H9 (cell line): Measurements from ENCODE around the gene PCNX4. TPM values are rescaled to one million over a fixed set of nuclear protein-coding genes. Genes with fewer than 3 reads are reported as not detected.

Experiments used
- DNase-seq: peaks from one replicate; pipeline ENCODE4 v3.0.0-alpha.2; 2017
- H2AFZ ChIP-seq: one replicate; pipeline ENCODE4 v1.6.1; 2013; ENCODE audit warnings: mild to moderate bottlenecking, low read length, control low read depth, moderate library complexity
- H2AK5ac ChIP-seq: 2 replicates; pipeline ENCODE4 v1.6.1; 2013; ENCODE audit warnings: low read length, control low read depth, mixed read lengths; ENCODE audit not compliant: insufficient read length
- H2BK120ac ChIP-seq: one replicate; pipeline ENCODE4 v1.6.1; 2013; ENCODE audit warnings: low read depth, mild to moderate bottlenecking, low read length, control low read depth, inconsistent platforms; ENCODE audit not compliant: poor library complexity, severe bottlenecking
- H2BK12ac ChIP-seq: 2 replicates; pipeline ENCODE4 v1.6.1; 2013; ENCODE audit warnings: low read length, control low read depth, mixed read lengths, low read depth; ENCODE audit not compliant: insufficient read length
- H2BK15ac ChIP-seq: 2 replicates; pipeline ENCODE4 v1.6.1; 2013; ENCODE audit warnings: low read depth, low read length, control low read depth
- H2BK20ac ChIP-seq: one replicate; pipeline ENCODE4 v1.6.1; 2013; ENCODE audit warnings: low read depth, mild to moderate bottlenecking, low read length, control low read depth, inconsistent platforms; ENCODE audit not compliant: poor library complexity, severe bottlenecking
- H2BK5ac ChIP-seq: 2 replicates; pipeline ENCODE4 v1.6.1; 2013; ENCODE audit warnings: low read length, control low read depth, mixed read lengths; ENCODE audit not compliant: insufficient read length
- H3K14ac ChIP-seq: 2 replicates; pipeline ENCODE4 v1.6.1; 2013; ENCODE audit warnings: low read length, control low read depth; ENCODE audit not compliant: insufficient read depth
- H3K18ac ChIP-seq: 2 replicates; pipeline ENCODE4 v1.6.1; 2013; ENCODE audit warnings: low read depth, mild to moderate bottlenecking, mixed read lengths, low read length, control low read depth; ENCODE audit not compliant: insufficient read length
- H3K23ac ChIP-seq: 2 replicates; pipeline ENCODE4 v1.6.1; 2013; ENCODE audit warnings: low read length, control low read depth, mixed read lengths, low read depth; ENCODE audit not compliant: insufficient read length
- H3K23me2 ChIP-seq: 2 replicates; pipeline ENCODE4 v1.6.1; 2013; ENCODE audit warnings: low read depth, mild to moderate bottlenecking, mixed read lengths, low read length, control low read depth; ENCODE audit not compliant: insufficient read length, poor library complexity, severe bottlenecking
- H3K27ac ChIP-seq: 2 replicates; pipeline ENCODE4 v1.5.1; 2013; ENCODE audit warnings: low read length, control low read depth, mixed read lengths, low read depth; ENCODE audit not compliant: insufficient read length
- H3K27me3 ChIP-seq: 2 replicates; pipeline ENCODE4 v1.6.1; 2013; ENCODE audit warnings: low read length, control low read depth, inconsistent platforms; ENCODE audit not compliant: insufficient read depth
- H3K4ac ChIP-seq: 2 replicates; pipeline ENCODE4 v1.6.1; 2013; ENCODE audit warnings: low read depth, mild to moderate bottlenecking, control low read depth, inconsistent platforms, low read length, moderate library complexity
- H3K4me1 ChIP-seq: 2 replicates; pipeline ENCODE4 v1.6.1; 2013; ENCODE audit warnings: low read length, control low read depth, inconsistent platforms; ENCODE audit not compliant: insufficient read depth
- H3K4me2 ChIP-seq: 2 replicates; pipeline ENCODE4 v1.6.1; 2013; ENCODE audit warnings: low read length, control low read depth, mixed read lengths; ENCODE audit not compliant: insufficient read length, insufficient read depth
- H3K56ac ChIP-seq: 2 replicates; pipeline ENCODE4 v1.6.1; 2013; ENCODE audit warnings: low read depth, mild to moderate bottlenecking, mixed read lengths, low read length, control low read depth; ENCODE audit not compliant: insufficient read length
- H3K79me1 ChIP-seq: 2 replicates; pipeline ENCODE4 v1.6.1; 2013; ENCODE audit warnings: low read depth, mild to moderate bottlenecking, moderate library complexity, low read length, control low read depth, inconsistent platforms; ENCODE audit not compliant: insufficient read depth, poor library complexity, severe bottlenecking
- H3K79me2 ChIP-seq: 2 replicates; pipeline ENCODE4 v1.6.1; 2013; ENCODE audit warnings: low read length, control low read depth, inconsistent platforms; ENCODE audit not compliant: insufficient read depth
- H3K9ac ChIP-seq: 2 replicates; pipeline ENCODE4 v1.6.1; 2013; ENCODE audit warnings: low read length, control low read depth, mixed read lengths; ENCODE audit not compliant: insufficient read length; ENCODE audit errors: extremely low read depth
- H3K9me3 ChIP-seq: one replicate; pipeline ENCODE4 v1.6.1; 2013; ENCODE audit warnings: low read depth, low read length, inconsistent platforms; ENCODE audit not compliant: control insufficient read depth
- H3T11ph ChIP-seq: one replicate; pipeline ENCODE4 v1.6.1; 2013; ENCODE audit warnings: mild to moderate bottlenecking, low read length, control low read depth, inconsistent platforms
- H4K20me1 ChIP-seq: one replicate; pipeline ENCODE4 v1.6.1; 2013; ENCODE audit not compliant: control insufficient read depth, insufficient read length, insufficient read depth
- H4K5ac ChIP-seq: 2 replicates; pipeline ENCODE4 v1.6.1; 2013; ENCODE audit warnings: low read depth, mild to moderate bottlenecking, mixed read lengths, low read length, control low read depth; ENCODE audit not compliant: insufficient read length
- H4K8ac ChIP-seq: replicated peaks from 2 replicates; pipeline ENCODE4 v1.6.1; 2013; ENCODE audit warnings: low read length, control low read depth, mixed read lengths, low read depth; ENCODE audit not compliant: insufficient read length
- H4K91ac ChIP-seq: 2 replicates; pipeline ENCODE4 v1.6.1; 2013; ENCODE audit warnings: low read depth, mild to moderate bottlenecking, moderate library complexity, mixed read lengths, low read length, control low read depth; ENCODE audit not compliant: insufficient read length
- H3K27ac Mint-ChIP-seq, 3 experiments: 2 replicates in 2 of 3; 3 replicates in 1 of 3; pipeline ENCODE4 v1.8.0; 2020 to 2021; ENCODE audit warnings: mixed read lengths in 3 of 3, mild to moderate bottlenecking in 1 of 3, moderate library complexity in 1 of 3
- H3K27me3 Mint-ChIP-seq: 2 replicates; pipeline ENCODE4 v1.8.0; 2021; ENCODE audit warnings: low read depth, mild to moderate bottlenecking, moderate library complexity, mixed read lengths
- H3K36me3 Mint-ChIP-seq, 3 experiments: 2 replicates in 2 of 3; 3 replicates in 1 of 3; pipeline ENCODE4 v1.8.0; 2020 to 2021; ENCODE audit warnings: low read depth in 3 of 3, mixed read lengths in 3 of 3; ENCODE audit not compliant: insufficient read depth in 1 of 3
- H3K4me1 Mint-ChIP-seq, 2 experiments: 2 replicates each; pipeline ENCODE4 v1.8.0; 2020; ENCODE audit warnings: mixed read lengths in 2 of 2
- H3K4me3 Mint-ChIP-seq, 2 experiments: 2 replicates in 1 of 2; 3 replicates in 1 of 2; pipeline ENCODE4 v1.8.0; 2020 to 2021; ENCODE audit warnings: mild to moderate bottlenecking in 2 of 2, mixed read lengths in 2 of 2, moderate library complexity in 1 of 2
- H3K9me3 Mint-ChIP-seq, 2 experiments: 2 replicates in 1 of 2; 3 replicates in 1 of 2; pipeline ENCODE4 v1.8.0; 2020; ENCODE audit warnings: mild to moderate bottlenecking in 2 of 2, mixed read lengths in 2 of 2, moderate library complexity in 1 of 2
- CTCF ChIP-seq: fragments of 200-600 bp; sonication (generic); conservative IDR thresholded peaks from 3 replicates; pipeline ENCODE4 v1.8.0; 2021; ENCODE audit warnings: antibody characterized with exemption, mild to moderate bottlenecking
- WGBS: extraction: QIAGEN DNeasy Blood & Tissue Kit; methylation state at CpG from one replicate; pipeline ENCODE4 v1.1.7; 2013; ENCODE audit warnings: missing lambda C conversion rate, low lambda C conversion rate, mixed read lengths; ENCODE audit not compliant: insufficient read length; ENCODE audit errors: extremely low coverage; 5-methylcytosine and 5-hydroxymethylcytosine counted together
- total RNA-seq: library from RNA; stranded (reverse); gene quantifications from 2 replicates; pipeline ENCODE4 v1.2.1, GENCODE V29; 2021

Gene PCNX4
- total RNA-seq, 1 experiment from 2014 or later: 40.0 TPM

DNA sequence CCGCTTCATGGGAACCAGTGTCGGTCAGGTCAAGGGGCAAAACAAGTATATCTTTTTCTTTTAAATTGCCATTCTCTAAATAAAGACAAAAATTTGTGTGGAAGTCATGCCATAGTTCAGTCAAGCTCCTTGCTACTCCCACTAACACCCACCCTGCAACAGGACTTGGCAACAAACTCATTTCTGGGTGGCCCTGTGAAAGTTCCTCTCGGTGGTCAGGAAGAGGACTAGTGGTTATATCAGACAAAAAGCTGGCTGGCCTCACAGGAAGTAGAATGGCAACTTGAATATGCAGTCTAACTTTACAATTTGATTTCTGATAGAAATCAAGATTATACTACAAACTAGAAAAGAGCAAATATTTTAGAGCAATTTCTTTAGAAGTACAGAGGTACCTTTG lies 62.3 kb downstream of the PCNX4 start:
- H3K27ac Mint-ChIP-seq: 0 out of 7 replicates have a peak overlapping the region, but pooled peaks of 1 of the 3 experiments have one; percentile 50

More for the DNA sequence above, 62.3 kb downstream of the PCNX4 start:
- Histone ChIP-seq H3K9me3 (no peaks in the 10 kb centered on the region), H3K23me2 (no peaks in the 10 kb centered on the region), H4K91ac (no peak overlapping the region), H3K79me2 (no peaks in the 10 kb centered on the region), H2BK15ac (no peak overlapping the region), H3K9ac (no peak overlapping the region), H3K14ac (no peak overlapping the region), H3K23ac (no peak overlapping the region), H4K8ac (no peak overlapping the region), H4K5ac (no peak overlapping the region), H3K79me1 (no peaks in the 10 kb centered on the region), H2AK5ac (no peak overlapping the region), H3K4ac (no peak overlapping the region), H3T11ph (no peak overlapping the region), H2BK5ac (no peak overlapping the region), H3K18ac (no peak overlapping the region), H4K20me1 (no peaks in the 10 kb centered on the region), H2BK12ac (no peak overlapping the region), H3K27ac (no peak overlapping the region), H2BK20ac (no peak overlapping the region), H3K56ac (no peak overlapping the region), H3K4me1 (no peaks in the 10 kb centered on the region), H2BK120ac (no peak overlapping the region), H3K27me3 (no peaks in the 10 kb centered on the region), H3K4me2 (no peak overlapping the region), H2AFZ (no peak overlapping the region)
- H3K4me3 Mint-ChIP-seq: no peak overlapping the region
- WGBS: no CpG with 5 or more reads among the region's 3 CpGs
- no peak for TF ChIP-seq CTCF
- H3K4me1 Mint-ChIP-seq: peaks cover 4 to 10% of the 10 kb centered on the region in 2 experiments; a peak in 3 of 4 replicates
- H3K9me3 Mint-ChIP-seq: no peaks in the 10 kb centered on the region; a peak in 1 of 5 replicates
- no peak for DNase-seq
- peaks cover 10 to 29% (median 22%) of the 10 kb centered on the region in 3 experiments; a peak in 6 of 7 replicates for H3K36me3 Mint-ChIP-seq
- no peaks in the 10 kb centered on the region for H3K27me3 Mint-ChIP-seq
